ENCODE results near the gene P2RX5.
A peak's percentile ranks its signal among the peaks of the same experiment; 100 is the strongest.

Gene P2RX5

GRCh38 chr17:3669085-3669347 lies 26.9 kb downstream of the P2RX5 start:
- no peaks in the 10 kb centered on the region for H3K27me3 ChIP-seq (ENCODE audit: control insufficient read depth in 1 of 2, insufficient read depth in 2 of 2, low read length in 2 of 2)
- H3K4me3 ChIP-seq (ENCODE audit: low read depth in 1 of 2, low read length in 2 of 2) = peak overlapping the region; percentile 77 to 92
- H3K27ac ChIP-seq (ENCODE audit: low read depth, low read length) = no peak overlapping the region
- peak overlapping the region; percentile 86 to 91 for H3K9ac ChIP-seq (ENCODE audit: low read depth in 1 of 2, low read length in 2 of 2)
- H3K36me3 ChIP-seq (ENCODE audit: control insufficient read depth in 1 of 2, insufficient read depth in 2 of 2, low read length in 2 of 2) = peaks cover 8 to 25% of the 10 kb centered on the region in 2 donors
- no peaks in the 10 kb centered on the region for H3K9me3 ChIP-seq (ENCODE audit: control insufficient read depth in 1 of 2, low read length in 2 of 2)
- peaks cover 11 to 28% of the 10 kb centered on the region in 2 donors for H3K4me1 ChIP-seq (ENCODE audit: control insufficient read depth in 1 of 2, insufficient read depth in 2 of 2, low read length in 2 of 2)

GRCh38 chr17:3668279-3669084 lies 27.5 kb downstream of the P2RX5 start, which contains the start of the genes EMC6 and TAX1BP3:
Gene EMC6 (plus strand): TSS chr17:3668812. CDS start chr17:3669147, 335 bp downstream.
Gene TAX1BP3 (minus strand): TSS chr17:3668578. CDS start chr17:3668526, 52 bp downstream.
- H3K27me3 ChIP-seq (ENCODE audit: control insufficient read depth in 1 of 2, insufficient read depth in 2 of 2, low read length in 2 of 2) = no peaks in the 10 kb centered on the region
- no peaks in the 10 kb centered on the region for H3K9me3 ChIP-seq (ENCODE audit: control insufficient read depth in 1 of 2, low read length in 2 of 2)
- H3K4me1 ChIP-seq (ENCODE audit: control insufficient read depth in 1 of 2, insufficient read depth in 2 of 2, low read length in 2 of 2) = peaks cover 11 to 28% of the 10 kb centered on the region in 2 donors
- H3K36me3 ChIP-seq (ENCODE audit: control insufficient read depth in 1 of 2, insufficient read depth in 2 of 2, low read length in 2 of 2) = peaks cover 10 to 31% of the 10 kb centered on the region in 2 donors
- peak within 1 kb of the TSS; percentile 77 to 92 for H3K4me3 ChIP-seq (ENCODE audit: low read depth in 1 of 2, low read length in 2 of 2)
- H3K9ac ChIP-seq (ENCODE audit: low read depth in 1 of 2, low read length in 2 of 2) = peak within 1 kb of the TSS; percentile 91
- H3K27ac ChIP-seq (ENCODE audit: low read depth, low read length) = peak within 1 kb of the TSS; percentile 97

GRCh38 chr17:3667366-3668278 lies 28.3 kb downstream of the P2RX5 start:
- peaks cover 10 to 38% of the 10 kb centered on the region in 2 donors for H3K36me3 ChIP-seq (ENCODE audit: control insufficient read depth in 1 of 2, insufficient read depth in 2 of 2, low read length in 2 of 2)
- peaks cover 11 to 28% of the 10 kb centered on the region in 2 donors for H3K4me1 ChIP-seq (ENCODE audit: control insufficient read depth in 1 of 2, insufficient read depth in 2 of 2, low read length in 2 of 2)

GRCh38 chr17:3666516-3666915 lies 29.4 kb downstream of the P2RX5 start:
- H3K27ac ChIP-seq (ENCODE audit: low read depth, low read length) = no peak overlapping the region
- peaks cover 11 to 28% of the 10 kb centered on the region in 2 donors for H3K4me1 ChIP-seq (ENCODE audit: control insufficient read depth in 1 of 2, insufficient read depth in 2 of 2, low read length in 2 of 2)
- no peaks in the 10 kb centered on the region for H3K9me3 ChIP-seq (ENCODE audit: control insufficient read depth in 1 of 2, low read length in 2 of 2)
- H3K27me3 ChIP-seq (ENCODE audit: control insufficient read depth in 1 of 2, insufficient read depth in 2 of 2, low read length in 2 of 2) = no peaks in the 10 kb centered on the region
- no peak overlapping the region for H3K9ac ChIP-seq (ENCODE audit: low read depth in 1 of 2, low read length in 2 of 2)
- peaks cover 10 to 36% of the 10 kb centered on the region in 2 donors for H3K36me3 ChIP-seq (ENCODE audit: control insufficient read depth in 1 of 2, insufficient read depth in 2 of 2, low read length in 2 of 2)
- peak overlapping the region in 1 of 2 donors; percentile 43 for H3K4me3 ChIP-seq (ENCODE audit: low read depth in 1 of 2, low read length in 2 of 2)

More at GRCh38 chr17:3667366-3668278, 28.3 kb downstream of the P2RX5 start:
- Histone ChIP-seq H3K27me3 (ENCODE audit: control insufficient read depth in 1 of 2, insufficient read depth in 2 of 2, low read length in 2 of 2) (no peaks in the 10 kb centered on the region), H3K9me3 (ENCODE audit: control insufficient read depth in 1 of 2, low read length in 2 of 2) (no peaks in the 10 kb centered on the region), H3K27ac (ENCODE audit: low read depth, low read length) (peak overlapping the region; percentile 97), H3K9ac (ENCODE audit: low read depth in 1 of 2, low read length in 2 of 2) (peak overlapping the region; percentile 89 to 91), H3K4me3 (ENCODE audit: low read depth in 1 of 2, low read length in 2 of 2) (peak overlapping the region; percentile 77 to 92)

GRCh38 chr17:3665834-3666233 lies 30.1 kb downstream of the P2RX5 start:
- no peak overlapping the region for H3K4me3 ChIP-seq (ENCODE audit: low read depth in 1 of 2, low read length in 2 of 2)
- H3K27me3 ChIP-seq (ENCODE audit: control insufficient read depth in 1 of 2, insufficient read depth in 2 of 2, low read length in 2 of 2) = no peaks in the 10 kb centered on the region
- no peak overlapping the region for H3K9ac ChIP-seq (ENCODE audit: low read depth in 1 of 2, low read length in 2 of 2)
- no peaks in the 10 kb centered on the region for H3K9me3 ChIP-seq (ENCODE audit: control insufficient read depth in 1 of 2, low read length in 2 of 2)
- H3K4me1 ChIP-seq (ENCODE audit: control insufficient read depth in 1 of 2, insufficient read depth in 2 of 2, low read length in 2 of 2) = peaks cover 11 to 28% of the 10 kb centered on the region in 2 donors
- H3K27ac ChIP-seq (ENCODE audit: low read depth, low read length) = no peak overlapping the region
- peaks cover 10 to 40% of the 10 kb centered on the region in 2 donors for H3K36me3 ChIP-seq (ENCODE audit: control insufficient read depth in 1 of 2, insufficient read depth in 2 of 2, low read length in 2 of 2)

GRCh38 chr17:3663102-3664011 lies 32.6 kb downstream of the P2RX5 start:
- Histone ChIP-seq H3K36me3 (ENCODE audit: control insufficient read depth in 1 of 2, insufficient read depth in 2 of 2, low read length in 2 of 2) (peaks cover 10 to 37% of the 10 kb centered on the region in 2 donors), H3K27me3 (ENCODE audit: control insufficient read depth in 1 of 2, insufficient read depth in 2 of 2, low read length in 2 of 2) (no peaks in the 10 kb centered on the region), H3K4me3 (ENCODE audit: low read depth in 1 of 2, low read length in 2 of 2) (no peak overlapping the region), H3K9ac (ENCODE audit: low read depth in 1 of 2, low read length in 2 of 2) (no peak overlapping the region), H3K9me3 (ENCODE audit: control insufficient read depth in 1 of 2, low read length in 2 of 2) (no peaks in the 10 kb centered on the region), H3K4me1 (ENCODE audit: control insufficient read depth in 1 of 2, insufficient read depth in 2 of 2, low read length in 2 of 2) (peaks cover 7 to 34% of the 10 kb centered on the region in 2 donors), H3K27ac (ENCODE audit: low read depth, low read length) (no peak overlapping the region)

GRCh38 chr17:3660311-3660891 lies 35.6 kb downstream of the P2RX5 start:
- Histone ChIP-seq H3K9me3 (ENCODE audit: control insufficient read depth in 1 of 2, low read length in 2 of 2) (no peaks in the 10 kb centered on the region), H3K9ac (ENCODE audit: low read depth in 1 of 2, low read length in 2 of 2) (no peak overlapping the region), H3K4me1 (ENCODE audit: control insufficient read depth in 1 of 2, insufficient read depth in 2 of 2, low read length in 2 of 2) (peaks cover 7 to 13% of the 10 kb centered on the region in 2 donors), H3K36me3 (ENCODE audit: control insufficient read depth in 1 of 2, insufficient read depth in 2 of 2, low read length in 2 of 2) (peaks cover 15 to 30% of the 10 kb centered on the region in 2 donors), H3K27ac (ENCODE audit: low read depth, low read length) (no peak overlapping the region), H3K27me3 (ENCODE audit: control insufficient read depth in 1 of 2, insufficient read depth in 2 of 2, low read length in 2 of 2) (no peaks in the 10 kb centered on the region), H3K4me3 (ENCODE audit: low read depth in 1 of 2, low read length in 2 of 2) (no peak overlapping the region)

GRCh38 chr17:3659541-3660111 lies 36.3 kb downstream of the P2RX5 start:
- H3K27ac ChIP-seq (ENCODE audit: low read depth, low read length) = peak overlapping the region; percentile 42
- peaks cover 7 to 13% of the 10 kb centered on the region in 2 donors for H3K4me1 ChIP-seq (ENCODE audit: control insufficient read depth in 1 of 2, insufficient read depth in 2 of 2, low read length in 2 of 2)
- H3K4me3 ChIP-seq (ENCODE audit: low read depth in 1 of 2, low read length in 2 of 2) = no peak overlapping the region
- peaks cover 13 to 26% of the 10 kb centered on the region in 2 donors for H3K36me3 ChIP-seq (ENCODE audit: control insufficient read depth in 1 of 2, insufficient read depth in 2 of 2, low read length in 2 of 2)
- no peak overlapping the region for H3K9ac ChIP-seq (ENCODE audit: low read depth in 1 of 2, low read length in 2 of 2)
- no peaks in the 10 kb centered on the region for H3K9me3 ChIP-seq (ENCODE audit: control insufficient read depth in 1 of 2, low read length in 2 of 2)
- no peaks in the 10 kb centered on the region for H3K27me3 ChIP-seq (ENCODE audit: control insufficient read depth in 1 of 2, insufficient read depth in 2 of 2, low read length in 2 of 2)
